B cell (primary cell): ENCODE measurements around the gene CACNB2. TPM values are rescaled to one million over a fixed set of nuclear protein-coding genes. Genes with fewer than 3 reads are reported as not detected.

Experiments used
- ATAC-seq: fragments of 200-7000 bp; cut with Tn5 transposase; one replicate; pipeline ENCODE4 v1.10.0; 2021; ENCODE audit warnings: low read depth, mild to moderate bottlenecking, moderate number of reproducible peaks, moderate library complexity
- CTCF ChIA-PET: fragments of 350-600 bp; sonication (Branson Sonifier 250); formaldehyde crosslinking; loops from one replicate; lab custom pipeline; 2021; ENCODE audit warnings: antibody characterized with exemption, inconsistent platforms; lab: Charles Lee
- POLR2A ChIA-PET: fragments of 350-600 bp; sonication (Branson Sonifier 250); formaldehyde crosslinking; loops from one replicate; lab custom pipeline; 2021; ENCODE audit warnings: antibody characterized with exemption; lab: Charles Lee
- DNase-seq: peaks from one replicate; pipeline ENCODE4 v3.0.0; 2013
- H2AFZ ChIP-seq: 2 replicates; pipeline ENCODE4 v1.6.1; 2012; ENCODE audit warnings: mild to moderate bottlenecking, low read depth, low read length; ENCODE audit not compliant: insufficient read depth, poor library complexity, severe bottlenecking
- H3K27ac ChIP-seq, 2 donors: 1 replicate in 1 of 2; 2 replicates in 1 of 2; pipeline ENCODE4 v1.5.1; 2012 to 2013; ENCODE audit warnings: low read length in 2 of 2, mild to moderate bottlenecking in 2 of 2, moderate library complexity in 1 of 2
- H3K27me3 ChIP-seq, 4 experiments: fragments of 200-600 bp in 1 of 4; sonication (generic) in 1 of 4; replicated peaks in 1 of 4; 1 replicate in 2 of 4; 2 replicates in 2 of 4; pipeline versions ENCODE4 v1.6.1 to v1.7.0; 2013 to 2016; ENCODE audit warnings: low read length in 3 of 4, mild to moderate bottlenecking in 2 of 4, mixed read lengths in 1 of 4, moderate library complexity in 1 of 4; ENCODE audit not compliant: insufficient read depth in 4 of 4, control insufficient read depth in 3 of 4; ENCODE audit errors: control extremely low read depth in 1 of 4
- H3K36me3 ChIP-seq, 2 experiments: replicated peaks in 1 of 2; 1 replicate in 1 of 2; 2 replicates in 1 of 2; pipeline versions ENCODE4 v1.6.1 to v1.7.1; 2013; ENCODE audit warnings: low read length in 1 of 2; ENCODE audit not compliant: insufficient read depth in 2 of 2, control insufficient read depth in 1 of 2; ENCODE audit errors: control extremely low read depth in 1 of 2, extremely low read depth in 1 of 2
- H3K4me1 ChIP-seq, 2 donors: fragments of 200-600 bp in 1 of 2; sonication (generic) in 1 of 2; 1 replicate in 1 of 2; 2 replicates in 1 of 2; pipeline versions ENCODE4 v1.5.1 to v1.6.1; 2013 to 2017; ENCODE audit warnings: low read length in 2 of 2; ENCODE audit not compliant: control insufficient read depth in 2 of 2, insufficient read depth in 2 of 2
- H3K4me2 ChIP-seq: replicated peaks from 2 replicates; pipeline ENCODE3; 2012; ENCODE audit warnings: mild to moderate bottlenecking, low read depth, low read length; ENCODE audit not compliant: poor library complexity, severe bottlenecking
- H3K4me3 ChIP-seq, 5 experiments: fragments of 200-600 bp in 1 of 5; sonication (generic) in 1 of 5; 1 replicate in 3 of 5; 2 replicates in 2 of 5; pipeline versions ENCODE4 v1.5.1 to v1.7.0; 2011 to 2016; ENCODE audit warnings: low read length in 4 of 5, mild to moderate bottlenecking in 4 of 5, low read depth in 2 of 5, control low read depth in 1 of 5, moderate library complexity in 1 of 5; ENCODE audit not compliant: insufficient read depth in 1 of 5; ENCODE audit errors: control extremely low read depth in 1 of 5, extremely low read depth in 1 of 5
- H3K79me2 ChIP-seq: fragments of 200-600 bp; sonication (generic); one replicate; pipeline ENCODE4 v1.6.0; 2016; ENCODE audit warnings: low read length; ENCODE audit not compliant: control insufficient read depth, insufficient read depth
- H3K9ac ChIP-seq: fragments of 200-600 bp; sonication (generic); 2 replicates; pipeline ENCODE4 v1.6.1; 2017; ENCODE audit warnings: mild to moderate bottlenecking, low read length, moderate library complexity
- H3K9me3 ChIP-seq, 3 donors: one replicate each; pipeline versions ENCODE4 v1.6.1 to v1.7.1; 2013; ENCODE audit warnings: low read length in 2 of 3; ENCODE audit not compliant: control insufficient read depth in 2 of 3, insufficient read depth in 1 of 3; ENCODE audit errors: control extremely low read depth in 1 of 3
- H4K20me1 ChIP-seq: 2 replicates; pipeline ENCODE4 v1.6.0; 2012; ENCODE audit warnings: mild to moderate bottlenecking, low read length; ENCODE audit not compliant: insufficient read depth, control insufficient read depth, poor library complexity, severe bottlenecking
- H3K27ac Mint-ChIP-seq: one replicate; pipeline ENCODE4 v1.8.0; 2021; ENCODE audit warnings: mixed read lengths
- H3K27me3 Mint-ChIP-seq: one replicate; pipeline ENCODE4 v1.8.0; 2021; ENCODE audit warnings: mixed read lengths
- H3K4me1 Mint-ChIP-seq: one replicate; pipeline ENCODE4 v1.8.0; 2021; ENCODE audit warnings: mixed read lengths
- H3K4me3 Mint-ChIP-seq: one replicate; pipeline ENCODE4 v1.8.0; 2021; ENCODE audit warnings: mixed read lengths
- H3K9me3 Mint-ChIP-seq: one replicate; pipeline ENCODE4 v1.8.0; 2022; ENCODE audit warnings: mixed read lengths; ENCODE audit not compliant: insufficient read depth
- CTCF ChIP-seq: fragments of 200-600 bp; IDR thresholded peaks from one replicate; pipeline ENCODE4 v1.8.0; 2022; ENCODE audit warnings: antibody characterized with exemption, mild to moderate bottlenecking
- EZH2 ChIP-seq: IDR thresholded peaks from 2 replicates; pipeline ENCODE4 v1.6.1; 2012; ENCODE audit warnings: borderline replicate concordance, low read depth, mild to moderate bottlenecking, moderate library complexity, low read length; ENCODE audit not compliant: insufficient read depth, poor library complexity, severe bottlenecking
- WGBS: methylation state at CpG from one replicate; pipeline ENCODE4 v1.1.5; 2013; ENCODE audit warnings: missing lambda C conversion rate; ENCODE audit not compliant: insufficient coverage; 5-methylcytosine and 5-hydroxymethylcytosine counted together
- intact Hi-C: fragments of 100-400 bp; cut with micrococcal nuclease; formaldehyde crosslinking; loops from one replicate; pipeline ENCODE4 v1.10.0; 2022
- polyA plus RNA-seq: library from polyadenylated mRNA; depleted of rRNA; stranded (reverse); fragments of >200 nt; gene quantifications from 2 replicates; pipeline ENCODE4 v1.2.3, GENCODE V29; 2012
- total RNA-seq, 2 donors: library from RNA; stranded (reverse); fragments of 120-200 nt in 1 of 2; gene quantifications; 1 replicate in 1 of 2; 2 replicates in 1 of 2; pipeline versions ENCODE4 v1.2.3 to v1.2.4, GENCODE V29; 2013 to 2022

CACNB2 gene
- total and polyA plus RNA-seq, 2 donors (not counting 1 experiment from before 2014, with no cell fraction given) = not detected

GRCh38 chr10:18219146-18219545 lies 78.9 kb downstream of the CACNB2 start:
- no peak overlapping the region for H3K4me3 Mint-ChIP-seq
- H3K4me1 Mint-ChIP-seq = no peaks in the 10 kb centered on the region
- TF ChIP-seq EZH2 (no peak), CTCF (no peak)
- Histone ChIP-seq H3K79me2 (no peaks in the 10 kb centered on the region), H3K4me2 (no peak overlapping the region), H3K9me3 (no peaks in the 10 kb centered on the region), H3K9ac (no peak overlapping the region), H3K27me3 (peaks cover 0 to 3% (median 0%) of the 10 kb centered on the region in 4 experiments), H3K36me3 (no peaks in the 10 kb centered on the region), H4K20me1 (no peaks in the 10 kb centered on the region), H3K4me3 (no peak overlapping the region), H2AFZ (no peak overlapping the region), H3K4me1 (no peaks in the 10 kb centered on the region), H3K27ac (no peak overlapping the region)
- intact Hi-C loops = no loop called here
- peaks cover 3% of the 10 kb centered on the region for H3K27me3 Mint-ChIP-seq
- H3K9me3 Mint-ChIP-seq = no peaks in the 10 kb centered on the region
- ChIA-PET POLR2A (no interaction called here), CTCF (interaction anchor here (0.6 kb wide), 1 partner anchor 33 kb away, joined by 4 read pairs; no protein-coding TSS in a partner anchor)
- ATAC-seq (no peak), DNase-seq (no peak)
- no CpG with 5 or more reads among the region's 1 CpG for WGBS
- H3K27ac Mint-ChIP-seq = no peak overlapping the region

GRCh38 chr10:18221123-18221522 lies 80.9 kb downstream of the CACNB2 start:
- POLR2A ChIA-PET = no interaction called here
- H3K27me3 Mint-ChIP-seq = no peaks in the 10 kb centered on the region

More at GRCh38 chr10:18221123-18221522, 80.9 kb downstream of the CACNB2 start:
- Mint-ChIP-seq H3K4me3 (no peak overlapping the region), H3K27ac (no peak overlapping the region), H3K4me1 (no peaks in the 10 kb centered on the region), H3K9me3 (no peaks in the 10 kb centered on the region)
- Histone ChIP-seq H3K9ac (no peak overlapping the region), H3K27me3 (peaks cover 0 to 3% (median 0%) of the 10 kb centered on the region in 4 experiments), H3K36me3 (no peaks in the 10 kb centered on the region), H3K4me1 (no peaks in the 10 kb centered on the region), H3K4me3 (no peak overlapping the region), H4K20me1 (no peaks in the 10 kb centered on the region), H3K4me2 (no peak overlapping the region), H3K27ac (no peak overlapping the region), H3K9me3 (no peaks in the 10 kb centered on the region), H3K79me2 (no peaks in the 10 kb centered on the region), H2AFZ (no peak overlapping the region)
- WGBS = no CpG with 5 or more reads among the region's 4 CpGs
- CTCF ChIA-PET = no interaction called here
- intact Hi-C loops = no loop called here
- DNase-seq = no peak
- no peak for ATAC-seq
- TF ChIP-seq EZH2 (no peak), CTCF (no peak)
